ENCODE measurements around the gene HIVEP3. TPM values are rescaled to one million over a fixed set of nuclear protein-coding genes. Genes with fewer than 3 reads are reported as not detected.

HIVEP3 gene
- total and polyA plus RNA-seq, 2 donors (not counting 1 experiment from before 2014, with no cell fraction given) = 2.0 to 5.1 TPM

DNA sequence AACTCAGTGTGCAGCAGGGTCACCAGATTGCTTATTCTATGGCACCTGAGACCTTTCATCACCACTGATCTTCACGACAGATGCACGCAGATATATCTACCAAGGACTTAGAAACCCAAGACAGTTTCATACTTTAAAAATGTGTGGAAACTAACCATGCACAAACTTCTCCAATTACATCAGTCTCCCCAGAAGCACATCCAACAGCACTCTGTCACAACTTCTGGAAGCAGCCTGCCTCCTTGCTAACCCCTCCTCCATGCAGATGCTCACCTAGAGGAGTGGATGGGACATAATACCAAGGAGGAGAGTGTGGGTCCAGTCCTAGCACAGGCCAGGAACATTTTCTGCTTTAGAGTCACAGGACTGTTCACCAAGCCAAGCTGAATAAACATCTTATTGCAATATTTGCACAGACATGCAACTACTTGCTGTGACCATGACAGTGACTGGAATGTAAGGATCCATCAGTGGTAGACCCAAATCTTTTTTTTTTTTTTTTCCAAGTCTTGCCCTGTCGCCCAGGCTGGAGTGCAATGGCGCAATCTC, 69.4 kb downstream of the HIVEP3 start:
- H3K4me2 ChIP-seq (replicated peaks; ENCODE audit: low read depth, low read length, poor library complexity, severe bottlenecking) = no peak overlapping the region
- H3K4me1 ChIP-seq (ENCODE audit: control insufficient read depth in 2 of 2, insufficient read depth in 2 of 2, low read length in 2 of 2) = peaks cover 6 to 7% of the 10 kb centered on the region in 2 donors
- peaks cover 0 to 12% (median 0%) of the 10 kb centered on the region in 3 donors for H3K9me3 ChIP-seq (ENCODE audit: control extremely low read depth in 1 of 3, control insufficient read depth in 2 of 3, insufficient read depth in 1 of 3, low read length in 2 of 3)
- no peaks in the 10 kb centered on the region for H3K36me3 ChIP-seq (replicated peaks in 1 of 2; ENCODE audit: control extremely low read depth in 1 of 2, control insufficient read depth in 1 of 2, extremely low read depth in 1 of 2, insufficient read depth in 2 of 2, low read length in 1 of 2)
- WGBS (ENCODE audit: insufficient coverage) = 91% methylated on average over 3 of the region's 4 CpGs
- no peaks in the 10 kb centered on the region for H3K27me3 ChIP-seq (replicated peaks in 1 of 4; ENCODE audit: control extremely low read depth in 1 of 4, control insufficient read depth in 3 of 4, insufficient read depth in 4 of 4, low read length in 3 of 4)
- Mint-ChIP-seq H3K27ac (no peak overlapping the region), H3K27me3 (peaks cover 3% of the 10 kb centered on the region), H3K4me3 (no peak overlapping the region), H3K4me1 (peaks cover 7% of the 10 kb centered on the region), H3K9me3 (ENCODE audit: insufficient read depth) (peaks cover 2% of the 10 kb centered on the region)
- H3K9ac ChIP-seq (ENCODE audit: low read length) = no peak overlapping the region
- TF ChIP-seq, protein P1, sequence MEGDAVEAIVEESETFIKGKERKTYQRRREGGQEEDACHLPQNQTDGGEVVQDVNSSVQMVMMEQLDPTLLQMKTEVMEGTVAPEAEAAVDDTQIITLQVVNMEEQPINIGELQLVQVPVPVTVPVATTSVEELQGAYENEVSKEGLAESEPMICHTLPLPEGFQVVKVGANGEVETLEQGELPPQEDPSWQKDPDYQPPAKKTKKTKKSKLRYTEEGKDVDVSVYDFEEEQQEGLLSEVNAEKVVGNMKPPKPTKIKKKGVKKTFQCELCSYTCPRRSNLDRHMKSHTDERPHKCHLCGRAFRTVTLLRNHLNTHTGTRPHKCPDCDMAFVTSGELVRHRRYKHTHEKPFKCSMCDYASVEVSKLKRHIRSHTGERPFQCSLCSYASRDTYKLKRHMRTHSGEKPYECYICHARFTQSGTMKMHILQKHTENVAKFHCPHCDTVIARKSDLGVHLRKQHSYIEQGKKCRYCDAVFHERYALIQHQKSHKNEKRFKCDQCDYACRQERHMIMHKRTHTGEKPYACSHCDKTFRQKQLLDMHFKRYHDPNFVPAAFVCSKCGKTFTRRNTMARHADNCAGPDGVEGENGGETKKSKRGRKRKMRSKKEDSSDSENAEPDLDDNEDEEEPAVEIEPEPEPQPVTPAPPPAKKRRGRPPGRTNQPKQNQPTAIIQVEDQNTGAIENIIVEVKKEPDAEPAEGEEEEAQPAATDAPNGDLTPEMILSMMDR (IDR thresholded peaks at IDR 0.05) = no peak
- no peak for TF ChIP-seq EZH2 (IDR thresholded peaks at IDR 0.05; ENCODE audit: borderline replicate concordance, insufficient read depth, low read depth, low read length, poor library complexity, severe bottlenecking)
- H3K4me3 ChIP-seq (ENCODE audit: control extremely low read depth in 1 of 5, extremely low read depth in 1 of 5, insufficient read depth in 1 of 5, low read depth in 2 of 5, low read length in 4 of 5) = no peak overlapping the region
- POLR2A ChIA-PET = no interaction called here
- no peak overlapping the region for H3K27ac ChIP-seq (ENCODE audit: low read length in 2 of 2)
- DNase-seq = no peak
- H4K20me1 ChIP-seq (ENCODE audit: control insufficient read depth, insufficient read depth, low read length, poor library complexity, severe bottlenecking) = no peaks in the 10 kb centered on the region
- no peak overlapping the region for H2AFZ ChIP-seq (ENCODE audit: insufficient read depth, low read depth, low read length, poor library complexity, severe bottlenecking)
- CTCF ChIA-PET = no interaction called here
- intact Hi-C loops (cut with micrococcal nuclease) = no loop called here
- H3K79me2 ChIP-seq (ENCODE audit: control insufficient read depth, insufficient read depth, low read length) = no peaks in the 10 kb centered on the region
- no peak for ATAC-seq (ENCODE audit: low read depth)

DNA sequence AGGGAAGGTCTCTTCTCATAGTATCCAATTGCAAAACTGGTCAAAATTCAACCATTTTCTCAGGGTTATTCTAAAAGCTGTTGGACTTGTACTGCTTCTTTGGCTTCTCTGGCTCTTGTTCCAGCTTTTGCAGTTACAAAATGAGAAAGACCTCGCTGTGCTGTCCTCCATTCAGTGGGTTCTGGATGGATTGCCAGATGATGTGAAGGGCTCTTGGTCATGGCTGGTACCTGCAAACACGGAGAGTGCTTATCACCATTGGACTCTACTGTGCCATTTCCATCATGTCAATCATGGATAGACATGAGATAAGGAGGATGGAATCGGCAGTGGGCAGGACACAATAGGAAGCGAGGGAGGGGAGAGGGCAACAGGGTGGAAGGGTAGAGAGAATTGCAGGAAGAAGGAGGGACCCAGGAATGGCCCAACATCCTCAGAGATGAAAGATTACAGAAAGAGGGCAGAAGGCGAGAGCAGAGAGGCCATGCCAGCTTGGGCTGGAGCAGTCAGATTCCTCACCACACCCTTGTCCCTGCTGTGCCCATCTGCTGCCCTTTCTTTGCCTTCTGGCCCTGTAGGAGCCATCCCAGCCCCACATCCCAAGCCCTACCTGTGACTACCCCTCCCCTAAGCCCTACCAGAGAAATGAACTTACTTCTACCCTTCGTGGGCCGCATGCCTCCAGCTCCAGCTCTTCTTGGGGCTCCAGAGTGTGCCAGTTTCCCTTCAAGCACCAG, 70.3 kb downstream of the HIVEP3 start:
- Histone ChIP-seq H3K4me1 (ENCODE audit: control insufficient read depth in 2 of 2, insufficient read depth in 2 of 2, low read length in 2 of 2) (peaks cover 6 to 7% of the 10 kb centered on the region in 2 donors), H3K4me2 (replicated peaks; ENCODE audit: low read depth, low read length, poor library complexity, severe bottlenecking) (no peak overlapping the region), H3K27me3 (replicated peaks in 1 of 4; ENCODE audit: control extremely low read depth in 1 of 4, control insufficient read depth in 3 of 4, insufficient read depth in 4 of 4, low read length in 3 of 4) (no peaks in the 10 kb centered on the region), H4K20me1 (ENCODE audit: control insufficient read depth, insufficient read depth, low read length, poor library complexity, severe bottlenecking) (no peaks in the 10 kb centered on the region), H3K36me3 (replicated peaks in 1 of 2; ENCODE audit: control extremely low read depth in 1 of 2, control insufficient read depth in 1 of 2, extremely low read depth in 1 of 2, insufficient read depth in 2 of 2, low read length in 1 of 2) (no peaks in the 10 kb centered on the region), H3K9me3 (ENCODE audit: control extremely low read depth in 1 of 3, control insufficient read depth in 2 of 3, insufficient read depth in 1 of 3, low read length in 2 of 3) (peaks cover 0 to 5% (median 0%) of the 10 kb centered on the region in 3 donors), H3K9ac (ENCODE audit: low read length) (no peak overlapping the region), H2AFZ (ENCODE audit: insufficient read depth, low read depth, low read length, poor library complexity, severe bottlenecking) (no peak overlapping the region), H3K27ac (ENCODE audit: low read length in 2 of 2) (no peak overlapping the region), H3K79me2 (ENCODE audit: control insufficient read depth, insufficient read depth, low read length) (no peaks in the 10 kb centered on the region), H3K4me3 (ENCODE audit: control extremely low read depth in 1 of 5, extremely low read depth in 1 of 5, insufficient read depth in 1 of 5, low read depth in 2 of 5, low read length in 4 of 5) (no peak overlapping the region)
- ATAC-seq (ENCODE audit: low read depth) = no peak
- POLR2A ChIA-PET = interaction anchor here (0.5 kb wide), 1 partner anchor 314 kb away, joined by 4 read pairs; no protein-coding TSS in a partner anchor
- intact Hi-C loops (cut with micrococcal nuclease) = no loop called here
- H3K27ac Mint-ChIP-seq = no peak overlapping the region
- TF ChIP-seq, protein P1 (IDR thresholded peaks at IDR 0.05) = no peak
- no peak for TF ChIP-seq EZH2 (IDR thresholded peaks at IDR 0.05; ENCODE audit: borderline replicate concordance, insufficient read depth, low read depth, low read length, poor library complexity, severe bottlenecking)
- H3K9me3 Mint-ChIP-seq (ENCODE audit: insufficient read depth) = peaks cover 2% of the 10 kb centered on the region
- H3K4me1 Mint-ChIP-seq = peaks cover 7% of the 10 kb centered on the region
- CTCF ChIA-PET = no interaction called here
- 88% methylated on average over 7 of the region's 7 CpGs for WGBS (ENCODE audit: insufficient coverage)
- peaks cover 3% of the 10 kb centered on the region for H3K27me3 Mint-ChIP-seq
- no peak for DNase-seq
- no peak overlapping the region for H3K4me3 Mint-ChIP-seq
